Measurements from ENCODE around the gene TRIM22.
"Not testable (repeated sequence)": the region's sequence is repeated elsewhere in the genome, so short reads cannot be mapped to it uniquely, and the experiment has no call there.

Gene TRIM22

GRCh38 chr11:5689551-5689983 lies at the start of gene TRIM22:
Gene TRIM22 (plus strand): TSS chr11:5689790. CDS start chr11:5696233, 6,443 bp downstream.
- peak; percentile 11 for DNase-seq

- DNase-seq, result no peak
These were observed 49.6 kb upstream of the TRIM22 start for GRCh38 chr11:5639953-5640352.

DNA sequence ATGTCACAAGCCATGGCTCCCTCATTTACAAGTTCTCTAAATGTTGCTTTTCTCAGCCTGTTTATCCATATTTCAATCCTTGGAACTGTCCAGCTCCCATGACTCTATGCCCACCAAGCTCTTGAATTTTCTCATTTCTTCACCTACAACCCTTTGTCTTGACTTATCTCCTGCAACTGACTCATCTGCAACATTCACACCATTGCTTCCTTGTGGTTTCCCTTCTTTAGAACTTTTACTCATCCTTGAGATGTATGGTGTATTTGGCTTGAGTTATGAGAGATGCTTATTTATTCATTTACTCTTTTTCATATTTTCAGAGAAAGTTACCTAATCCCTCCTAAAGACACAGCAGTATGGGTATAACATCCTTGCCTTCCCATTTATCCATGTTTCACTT lies 46.0 kb upstream of the TRIM22 start:
- no peak for DNase-seq

GRCh38 chr11:5646139-5646538 lies 43.5 kb upstream of the TRIM22 start:
- no peak for DNase-seq

DNA sequence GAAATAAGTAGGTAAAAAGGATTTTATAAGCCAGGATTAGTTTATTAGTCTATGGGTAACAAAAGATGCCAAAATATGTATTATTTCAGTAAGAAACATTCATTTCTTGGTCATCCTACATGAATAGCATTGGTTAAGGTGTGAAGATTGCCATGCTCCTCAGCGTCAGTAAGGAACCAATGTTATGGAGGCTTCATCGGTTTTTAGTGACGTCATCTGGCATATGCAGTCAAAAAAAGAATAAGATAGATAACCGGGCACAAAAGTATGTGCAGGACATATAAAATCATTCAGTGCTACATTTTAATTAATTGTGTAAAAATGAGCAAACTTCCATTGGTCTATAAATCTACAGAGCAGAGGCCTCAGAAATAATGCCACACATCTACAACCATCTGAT lies 34.1 kb upstream of the TRIM22 start:
- no peak for DNase-seq

GRCh38 chr11:5656956-5657355 lies 32.6 kb upstream of the TRIM22 start:
- not testable (repeated sequence) for DNase-seq

DNA sequence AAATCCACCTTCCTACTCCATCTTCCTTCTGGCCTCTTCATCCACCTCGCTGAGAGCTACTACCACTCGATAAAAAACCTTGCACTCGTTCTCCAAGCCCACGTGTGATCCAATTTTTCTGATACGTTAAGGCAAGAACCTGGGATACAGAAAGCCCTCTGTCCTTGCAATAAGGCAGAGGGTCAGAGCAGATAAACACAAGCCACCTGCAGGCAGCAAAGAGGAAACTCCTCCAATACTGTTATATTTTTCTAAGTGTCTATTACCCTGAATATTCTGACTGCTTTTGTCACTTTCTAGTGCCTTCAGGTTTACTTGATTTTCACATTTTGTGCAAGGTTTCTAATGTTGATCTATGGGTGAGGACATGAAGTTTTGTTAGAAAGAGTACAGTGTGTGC lies 31.3 kb upstream of the TRIM22 start:
- no peak for DNase-seq

- no peak for DNase-seq
These were observed 26.1 kb upstream of the TRIM22 start for GRCh38 chr11:5663511-5663910.

- DNase-seq, result no peak
These were observed 24.5 kb upstream of the TRIM22 start for GRCh38 chr11:5665051-5665570.

GRCh38 chr11:5665746-5666401 lies 23.7 kb upstream of the TRIM22 start:
- no peak for DNase-seq

DNA sequence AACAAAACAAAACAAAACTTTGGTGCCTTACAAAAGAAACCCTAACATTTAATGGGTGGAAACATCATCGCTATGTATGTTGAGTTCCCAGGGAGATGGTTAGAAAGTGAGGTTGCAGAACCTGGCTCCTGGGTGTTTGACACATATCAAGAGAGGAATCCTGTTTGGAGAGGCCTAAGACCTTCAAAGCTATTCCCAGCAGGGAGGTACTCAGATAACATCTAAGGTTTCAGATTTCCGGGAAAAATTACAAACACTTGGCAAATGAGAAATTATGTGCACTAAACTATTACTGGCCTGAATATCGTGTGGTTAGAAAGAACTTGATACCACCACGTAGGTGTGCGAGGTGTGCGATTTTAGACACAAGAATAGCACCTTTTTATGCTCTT lies 23.2 kb upstream of the TRIM22 start:
- no peak for DNase-seq

DNA sequence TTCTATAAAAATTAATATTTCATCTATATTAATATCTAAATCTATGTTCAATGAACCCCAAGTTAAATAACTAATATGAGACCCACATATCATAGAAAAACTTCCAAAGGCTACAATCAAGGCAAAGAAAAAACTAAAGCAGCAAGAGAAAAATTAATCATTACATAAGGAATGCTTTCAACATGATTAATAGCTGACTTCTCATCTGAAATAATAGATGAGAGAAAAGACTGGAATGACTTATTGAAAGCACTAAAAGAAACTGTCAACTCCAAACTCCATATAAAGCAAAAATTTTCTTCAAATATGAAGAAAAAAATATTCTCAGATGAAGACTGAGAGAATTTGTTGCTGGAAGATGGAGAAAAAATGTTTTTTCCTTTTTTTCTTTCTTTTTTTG lies 17.8 kb upstream of the TRIM22 start:
- DNase-seq, result no peak

DNA sequence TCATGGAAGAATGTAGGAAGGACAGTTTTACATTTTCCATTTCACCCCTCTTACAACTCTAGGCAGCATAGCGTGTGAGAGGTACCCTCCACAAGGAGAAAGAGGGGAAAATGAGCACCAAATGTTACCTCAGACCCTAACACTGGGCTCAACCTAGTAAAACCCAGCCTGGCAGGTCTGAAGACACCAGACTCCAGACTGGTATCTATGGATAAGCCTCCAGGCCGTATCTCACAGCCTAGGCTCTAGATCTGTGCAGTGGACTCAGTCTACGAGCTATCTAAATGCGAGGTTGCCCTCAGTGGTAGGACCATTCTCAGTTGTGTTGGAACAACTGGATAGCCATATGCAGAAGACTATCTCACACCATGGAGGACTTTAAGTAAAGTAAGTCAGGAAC lies 15.2 kb upstream of the TRIM22 start:
- DNase-seq, result no peak

GRCh38 chr11:5679811-5680210 lies 9.8 kb upstream of the TRIM22 start:
- DNase-seq, result no peak

DNA sequence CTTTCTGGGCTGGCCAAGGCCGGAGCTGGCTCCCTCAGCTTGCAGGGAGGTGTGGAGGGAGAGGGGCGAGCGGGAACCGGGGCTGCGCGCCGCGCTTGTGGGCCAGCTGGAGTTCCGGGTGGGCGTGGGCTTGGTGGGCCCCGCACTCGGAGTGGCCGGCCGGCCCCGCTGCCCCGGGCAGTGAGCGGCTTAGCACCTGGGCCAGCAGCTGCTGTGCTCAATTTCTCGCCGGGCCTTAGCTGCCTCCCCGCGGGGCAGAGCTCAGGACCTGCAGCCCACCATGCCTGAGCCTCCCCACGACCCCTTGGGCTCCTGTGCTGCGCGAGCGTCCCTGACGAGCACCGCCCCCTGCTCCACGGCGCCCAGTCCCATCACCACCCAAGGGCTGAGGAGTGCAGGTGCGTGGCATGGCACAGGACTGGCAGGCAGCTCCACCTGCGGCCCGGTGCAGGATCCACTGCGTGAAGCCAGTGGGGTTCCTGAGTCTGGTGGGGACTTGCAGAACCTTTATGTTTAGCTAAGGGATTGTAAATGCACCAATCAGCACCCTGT lies 6.6 kb upstream of the TRIM22 start:
- not testable (repeated sequence) for DNase-seq

- DNase-seq, result not testable (repeated sequence)
These were observed 6.0 kb upstream of the TRIM22 start for GRCh38 chr11:5683620-5684019.

GRCh38 chr11:5684036-5684645 lies 5.4 kb upstream of the TRIM22 start:
- DNase-seq, result no peak

DNA sequence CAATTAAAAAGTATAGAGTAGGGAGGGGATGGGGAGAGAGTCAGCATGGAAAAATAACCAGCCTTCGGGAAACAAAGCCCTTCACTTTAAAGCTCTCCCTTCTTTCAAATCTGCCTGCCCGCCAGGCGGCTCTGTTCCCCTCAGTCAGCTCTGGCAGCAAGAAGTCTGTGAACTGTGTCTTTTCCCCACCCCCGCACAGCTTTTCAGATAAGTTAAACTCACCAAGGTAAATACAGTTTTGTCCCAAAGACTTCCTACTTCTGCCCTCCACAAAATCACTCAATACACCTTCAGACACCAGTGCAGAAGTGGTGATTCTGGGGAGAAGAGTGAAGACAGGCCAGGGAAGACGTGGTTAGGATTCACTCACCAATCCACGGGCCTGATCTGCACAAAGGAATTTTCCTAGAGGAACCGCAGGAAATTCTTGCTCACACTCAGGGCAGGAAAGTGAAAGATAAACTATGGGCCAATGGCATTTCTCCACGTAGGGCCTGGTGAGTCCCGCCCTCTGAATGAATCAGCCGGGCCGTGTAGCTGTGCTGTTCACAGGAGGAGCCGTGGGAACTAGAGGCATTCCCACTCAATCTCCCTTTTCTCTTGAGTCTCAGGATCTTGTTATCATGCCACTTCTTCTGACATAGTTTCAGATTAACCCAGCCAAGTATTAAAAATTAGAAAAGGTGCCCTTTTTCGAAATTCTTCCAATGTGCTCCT lies 4.8 kb upstream of the TRIM22 start, which contains the start of gene TRIM5:
TSS of gene TRIM5 (minus strand) at position 429 of the 717 bp plus-strand sequence. CDS start 4,897 bp downstream, outside the sequence.
- peak; percentile 74 for DNase-seq

GRCh38 chr11:5686426-5686825 lies 3.2 kb upstream of the TRIM22 start:
- DNase-seq, result no peak

GRCh38 chr11:5688482-5688881 lies 1.1 kb upstream of the TRIM22 start:
- no peak for DNase-seq

GRCh38 chr11:5690216-5690615 lies 626 bp downstream of the TRIM22 start:
- DNase-seq, result no peak

DNA sequence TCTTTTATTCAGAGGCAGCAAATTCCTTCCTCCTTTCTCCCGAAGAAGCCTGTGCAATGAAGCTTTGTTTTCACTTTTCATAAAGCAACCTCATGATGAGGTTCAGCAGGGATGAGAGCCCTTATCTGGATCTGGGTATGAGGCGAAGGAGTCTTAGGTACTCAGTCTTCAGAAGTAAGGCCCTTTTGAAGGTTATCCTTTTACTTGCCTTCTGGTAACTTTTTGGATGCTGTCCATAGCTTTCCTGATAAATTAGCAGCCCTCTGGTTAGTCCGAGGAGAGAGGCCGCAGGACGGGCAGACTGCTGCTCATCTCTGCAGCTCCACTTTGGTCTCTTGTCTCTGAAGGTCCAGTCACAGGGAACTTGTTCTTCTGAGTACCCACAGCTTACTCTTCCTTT lies 1.1 kb downstream of the TRIM22 start:
- DNase-seq, result no peak

DNA sequence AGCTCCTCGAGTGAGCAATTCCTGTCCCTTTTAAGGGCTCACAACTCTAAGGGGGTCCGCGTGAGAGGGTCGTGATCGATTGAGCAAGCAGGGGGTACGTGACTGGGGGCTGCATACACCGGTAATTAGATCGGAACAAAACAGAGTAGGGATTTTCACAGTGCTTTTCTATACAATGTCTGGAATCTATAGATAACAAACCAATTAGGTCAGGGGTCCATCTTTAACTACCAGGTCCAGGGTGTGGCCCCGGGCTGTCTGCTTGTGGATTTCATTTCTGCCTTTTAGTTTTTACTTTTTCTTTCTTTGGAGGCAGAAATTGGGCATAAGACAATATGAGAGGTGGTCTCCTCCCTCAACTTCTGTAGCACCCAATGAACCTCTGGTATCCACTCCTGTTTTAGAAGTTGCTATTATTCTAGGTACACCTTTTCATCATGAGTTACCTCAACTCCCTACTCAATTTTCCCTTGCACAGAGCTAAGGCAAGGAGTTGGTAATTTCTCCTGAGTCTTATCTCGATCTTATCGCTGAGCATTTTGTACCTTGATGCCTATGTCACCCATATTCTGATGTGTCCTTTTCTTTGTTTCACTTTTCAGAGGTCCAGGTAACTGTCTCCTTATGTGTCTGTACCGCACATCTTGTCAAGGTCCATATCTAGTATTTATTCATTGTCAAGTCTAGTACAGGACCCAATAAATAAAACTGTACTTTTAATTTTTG lies 1.8 kb downstream of the TRIM22 start:
- not testable (repeated sequence) for DNase-seq

All from NK-92 treated with Interleukin-12 subunit alpha and Interleukin-12 subunit beta, amount 100 ng/mL, for 24 hours (cell line).